Loucy (cell line): Measurements from ENCODE around the gene ZNF664.

Source experiments
- H2AFZ ChIP-seq: fragments of 200-600 bp; sonication (generic); 2 replicates; pipeline ENCODE4 v1.6.0; 2016; ENCODE audit warnings: antibody characterized with exemption, mild to moderate bottlenecking, low read length, moderate library complexity
- H3F3A ChIP-seq: fragments of 200-600 bp; 2 replicates; pipeline ENCODE4 v1.6.0; 2016; ENCODE audit warnings: antibody characterized with exemption, low read depth, mild to moderate bottlenecking
- H3K27me3 ChIP-seq: fragments of 200-600 bp; sonication (generic); 2 replicates; pipeline ENCODE4 v1.6.1; 2014; ENCODE audit warnings: low read length, mild to moderate bottlenecking; ENCODE audit not compliant: insufficient read depth, poor library complexity, severe bottlenecking
- H3K36me3 ChIP-seq: fragments of 200-600 bp; sonication (generic); 2 replicates; pipeline ENCODE4 v1.6.1; 2016; ENCODE audit warnings: low read length; ENCODE audit not compliant: insufficient read depth
- H3K4me1 ChIP-seq: fragments of 200-600 bp; sonication (generic); 2 replicates; pipeline ENCODE4 v1.5.1; 2014; ENCODE audit warnings: low read length, mild to moderate bottlenecking; ENCODE audit not compliant: insufficient read depth, poor library complexity, severe bottlenecking
- H3K4me2 ChIP-seq: fragments of 200-600 bp; sonication (generic); 2 replicates; pipeline ENCODE4 v1.6.0; 2014; ENCODE audit warnings: antibody characterized with exemption, low read length, low read depth, mild to moderate bottlenecking; ENCODE audit not compliant: poor library complexity, severe bottlenecking
- H3K4me3 ChIP-seq: fragments of 200-600 bp; sonication (generic); 2 replicates; pipeline ENCODE4 v1.5.1; 2014; ENCODE audit warnings: low read length, mild to moderate bottlenecking, mixed read lengths; ENCODE audit not compliant: poor library complexity, severe bottlenecking
- H3K79me2 ChIP-seq: fragments of 200-600 bp; sonication (generic); 2 replicates; pipeline ENCODE4 v1.6.1; 2014; ENCODE audit warnings: low read length; ENCODE audit not compliant: insufficient read depth
- H3K9ac ChIP-seq: fragments of 200-600 bp; sonication (generic); 2 replicates; pipeline ENCODE4 v1.6.0; 2014; ENCODE audit warnings: mild to moderate bottlenecking, low read depth, low read length, moderate library complexity; ENCODE audit not compliant: poor library complexity, severe bottlenecking
- H3K9me2 ChIP-seq: fragments of 200-600 bp; sonication (generic); replicated peaks from 2 replicates; pipeline ENCODE4 v1.6.1; 2016; ENCODE audit warnings: low read depth, low read length, mixed read lengths
- H3K9me3 ChIP-seq: fragments of 200-600 bp; sonication (generic); 2 replicates; pipeline ENCODE4 v1.6.1; 2014; ENCODE audit warnings: mild to moderate bottlenecking, antibody characterized with exemption, low read length, low read depth; ENCODE audit not compliant: insufficient read depth
- H4K20me1 ChIP-seq: fragments of 200-600 bp; sonication (generic); 2 replicates; pipeline ENCODE4 v1.6.0; 2014; ENCODE audit warnings: antibody characterized with exemption, low read length, mild to moderate bottlenecking; ENCODE audit not compliant: insufficient read depth, poor library complexity, severe bottlenecking
- CTCF ChIP-seq: fragments of 200-600 bp; sonication (generic); conservative IDR thresholded peaks from 2 replicates; pipeline ENCODE4 v1.5.1; 2014; ENCODE audit warnings: mild to moderate bottlenecking, antibody characterized with exemption, low read length
- EZH2phosphoT487 ChIP-seq: fragments of 200-600 bp; IDR thresholded peaks from 2 replicates; pipeline ENCODE4 v1.6.1; 2018; ENCODE audit warnings: antibody characterized with exemption, mild to moderate bottlenecking, moderate library complexity, borderline replicate concordance

Gene ZNF664

GRCh38 chr12:124032265-124032886, 59.4 kb downstream of the ZNF664 start:
- TF ChIP-seq EZH2phosphoT487 (no peak), CTCF (peak; percentile 90)
- no peaks in the 10 kb centered on the region for H3K4me1 ChIP-seq

GRCh38 chr12:124033859-124034258, 60.8 kb downstream of the ZNF664 start:
- Histone ChIP-seq H3K9me2 (no peaks in the 10 kb centered on the region), H3K27me3 (no peaks in the 10 kb centered on the region), H4K20me1 (no peaks in the 10 kb centered on the region), H3K9ac (no peak overlapping the region), H3K4me2 (no peak overlapping the region), H2AFZ (no peak overlapping the region), H3K79me2 (no peaks in the 10 kb centered on the region), H3F3A (no peaks in the 10 kb centered on the region), H3K4me1 (no peaks in the 10 kb centered on the region), H3K36me3 (no peaks in the 10 kb centered on the region), H3K4me3 (no peak overlapping the region), H3K9me3 (no peaks in the 10 kb centered on the region)
- no peak for TF ChIP-seq EZH2phosphoT487
- TF ChIP-seq CTCF: no peak

More at GRCh38 chr12:124032265-124032886, 59.4 kb downstream of the ZNF664 start:
- no peaks in the 10 kb centered on the region for H3K9me3 ChIP-seq
- no peaks in the 10 kb centered on the region for H3K9me2 ChIP-seq
- no peaks in the 10 kb centered on the region for H3K36me3 ChIP-seq
- H3K27me3 ChIP-seq: no peaks in the 10 kb centered on the region
- no peak overlapping the region for H2AFZ ChIP-seq
- H3K4me3 ChIP-seq: no peak overlapping the region
- no peak overlapping the region for H3K9ac ChIP-seq
- H4K20me1 ChIP-seq: no peaks in the 10 kb centered on the region
- no peak overlapping the region for H3K4me2 ChIP-seq
- no peaks in the 10 kb centered on the region for H3F3A ChIP-seq
- no peaks in the 10 kb centered on the region for H3K79me2 ChIP-seq

GRCh38 chr12:124034297-124034696, 61.3 kb downstream of the ZNF664 start:
- H3K27me3 ChIP-seq: no peaks in the 10 kb centered on the region
- H3K9ac ChIP-seq: no peak overlapping the region
- H3K4me3 ChIP-seq: no peak overlapping the region
- H3K4me1 ChIP-seq: no peaks in the 10 kb centered on the region
- H3K4me2 ChIP-seq: no peak overlapping the region
- H3K79me2 ChIP-seq: no peaks in the 10 kb centered on the region
- TF ChIP-seq EZH2phosphoT487 (no peak), CTCF (no peak)
- H3K9me3 ChIP-seq: no peaks in the 10 kb centered on the region
- no peaks in the 10 kb centered on the region for H3K9me2 ChIP-seq
- H4K20me1 ChIP-seq: no peaks in the 10 kb centered on the region
- H3K36me3 ChIP-seq: no peaks in the 10 kb centered on the region
- H2AFZ ChIP-seq: no peak overlapping the region
- no peaks in the 10 kb centered on the region for H3F3A ChIP-seq
